Right atrium auricular region (tissue), 2 donors: ENCODE data around the gene CDH3. TPM values are rescaled to one million over a fixed set of nuclear protein-coding genes. Genes with fewer than 3 reads are reported as not detected.

ENCODE experiments used
- DNase-seq: peaks from one replicate; pipeline ENCODE4 v3.0.0-alpha.2; 2019; ENCODE audit warnings: low spot score
- H3K27ac ChIP-seq, 2 donors: fragments of 200-600 bp; sonication (generic); 1 replicate in 1 of 2; 2 replicates in 1 of 2; pipeline ENCODE4 v1.5.1; 2016 to 2019
- H3K27me3 ChIP-seq, 2 donors: fragments of 200-600 bp; sonication (generic); one replicate each; pipeline versions ENCODE4 v1.5.1 to v1.6.0; 2017 to 2019
- H3K36me3 ChIP-seq: fragments of 200-600 bp; sonication (generic); one replicate; pipeline ENCODE4 v1.5.1; 2016
- H3K4me1 ChIP-seq, 2 donors: fragments of 200-600 bp; sonication (generic); one replicate each; pipeline versions ENCODE4 v1.5.1 to v1.6.0; 2017 to 2019
- H3K4me3 ChIP-seq, 2 donors: fragments of 200-600 bp; sonication (generic); 1 replicate in 1 of 2; 2 replicates in 1 of 2; pipeline ENCODE4 v1.5.1; 2017 to 2019; ENCODE audit warnings: mild to moderate bottlenecking in 1 of 2, moderate library complexity in 1 of 2
- H3K9me3 ChIP-seq, 2 donors: fragments of 200-600 bp; sonication (generic); one replicate each; pipeline ENCODE4 v1.5.1; 2019
- CTCF ChIP-seq, 2 donors: fragments of 200-600 bp; sonication (generic); IDR thresholded peaks; one replicate each; pipeline ENCODE4 v1.5.1; 2019; ENCODE audit warnings: antibody characterized with exemption in 2 of 2
- total RNA-seq, 2 donors: library from RNA; depleted of rRNA; stranded (reverse); fragments of >200 nt; gene quantifications; one replicate each; pipeline ENCODE4 v1.1.0, GENCODE V29; 2016

The CDH3 gene
- total RNA-seq, 2 donors from 2014 or later: 1.7 to 3.5 TPM

GRCh38 chr16:68704232-68704867 is 59.2 kb downstream of the CDH3 start:
- Histone ChIP-seq H3K36me3 (no peaks in the 10 kb centered on the region), H3K4me1 (no peaks in the 10 kb centered on the region), H3K4me3 (no peak overlapping the region), H3K27me3 (no peaks in the 10 kb centered on the region), H3K9me3 (no peaks in the 10 kb centered on the region), H3K27ac (no peak overlapping the region)
- TF ChIP-seq CTCF (IDR thresholded peaks at IDR 0.05): peak in 1 of 2 donors; percentile 67
- DNase-seq: no peak

- Histone ChIP-seq H3K27me3 (no peaks in the 10 kb centered on the region), H3K27ac (no peak overlapping the region), H3K36me3 (no peaks in the 10 kb centered on the region), H3K4me1 (no peaks in the 10 kb centered on the region), H3K9me3 (no peaks in the 10 kb centered on the region), H3K4me3 (no peak overlapping the region)
- no peak for DNase-seq
- no peak for TF ChIP-seq CTCF (IDR thresholded peaks at IDR 0.05)
These were observed 62.4 kb downstream of the CDH3 start for GRCh38 chr16:68707340-68708152.

GRCh38 chr16:68710211-68710610 is 65.1 kb downstream of the CDH3 start:
- H3K4me3 ChIP-seq: no peak overlapping the region
- H3K27ac ChIP-seq: no peak overlapping the region

GRCh38 chr16:68711421-68712139 is 66.5 kb downstream of the CDH3 start:
- Histone ChIP-seq H3K27me3 (no peaks in the 10 kb centered on the region), H3K9me3 (no peaks in the 10 kb centered on the region), H3K36me3 (no peaks in the 10 kb centered on the region), H3K4me3 (no peak overlapping the region), H3K27ac (no peak overlapping the region), H3K4me1 (no peaks in the 10 kb centered on the region)
- no peak for TF ChIP-seq CTCF (IDR thresholded peaks at IDR 0.05)
- DNase-seq: no peak

More at GRCh38 chr16:68710211-68710610, 65.1 kb downstream of the CDH3 start:
- no peak for DNase-seq
- TF ChIP-seq CTCF (IDR thresholded peaks at IDR 0.05): no peak
- H3K4me1 ChIP-seq: no peaks in the 10 kb centered on the region
- no peaks in the 10 kb centered on the region for H3K27me3 ChIP-seq
- H3K36me3 ChIP-seq: no peaks in the 10 kb centered on the region
- H3K9me3 ChIP-seq: no peaks in the 10 kb centered on the region

GRCh38 chr16:68713361-68713760 is 68.3 kb downstream of the CDH3 start:
- Histone ChIP-seq H3K27me3 (no peaks in the 10 kb centered on the region), H3K36me3 (no peaks in the 10 kb centered on the region), H3K4me3 (no peak overlapping the region), H3K9me3 (no peaks in the 10 kb centered on the region), H3K4me1 (no peaks in the 10 kb centered on the region), H3K27ac (no peak overlapping the region)
- DNase-seq: no peak
- TF ChIP-seq CTCF (IDR thresholded peaks at IDR 0.05): no peak
